DMS114 treated with DMSO at 0.1 percent for 48 hours (cell line): ENCODE data around the gene PDE4D.
"Not testable (repeated sequence)": the region's sequence is repeated elsewhere in the genome, so short reads cannot be mapped to it uniquely, and the experiment has no call there.

Experiments used
- DNase-seq: peaks from one replicate; lab custom pipeline; 2025; ENCODE audit not compliant: unreplicated experiment; lab: John Stamatoyannopoulos, UW

PDE4D gene

GRCh38 chr5:59711310-59711709 lies 182.2 kb downstream of the PDE4D start:
- DNase-seq, result no peak

- DNase-seq, result no peak
Observed at GRCh38 chr5:59709846-59710245, 183.7 kb downstream of the PDE4D start.

GRCh38 chr5:59709346-59709821 lies 184.1 kb downstream of the PDE4D start:
- DNase-seq, result no peak

- DNase-seq, result no peak
Observed at GRCh38 chr5:59704936-59705335, 188.6 kb downstream of the PDE4D start.

- DNase-seq, result no peak
Observed at GRCh38 chr5:59703789-59704188, 189.7 kb downstream of the PDE4D start.

- no peak for DNase-seq
Observed at GRCh38 chr5:59698207-59699178, 195.0 kb downstream of the PDE4D start.

- no peak for DNase-seq
Observed at GRCh38 chr5:59694411-59694810, 199.1 kb downstream of the PDE4D start.

GRCh38 chr5:59693492-59694309 lies 199.8 kb downstream of the PDE4D start:
- DNase-seq, result no peak

GRCh38 chr5:59685793-59686192 lies 207.7 kb downstream of the PDE4D start:
- no peak for DNase-seq

- no peak for DNase-seq
Observed at GRCh38 chr5:59685191-59685530, 208.4 kb downstream of the PDE4D start.

- DNase-seq, result no peak
Observed at GRCh38 chr5:59684388-59685190, 208.9 kb downstream of the PDE4D start.

GRCh38 chr5:59683311-59683710 lies 210.2 kb downstream of the PDE4D start:
- DNase-seq, result no peak

- DNase-seq, result no peak
Observed at GRCh38 chr5:59682542-59682941, 211.0 kb downstream of the PDE4D start.

GRCh38 chr5:59678943-59679342 lies 214.6 kb downstream of the PDE4D start:
- no peak for DNase-seq

GRCh38 chr5:59674763-59675162 lies 218.8 kb downstream of the PDE4D start:
- no peak for DNase-seq

GRCh38 chr5:59673438-59674058 lies 220.0 kb downstream of the PDE4D start:
- DNase-seq, result peak; percentile 70

GRCh38 chr5:59666440-59667068 lies 227.0 kb downstream of the PDE4D start:
- DNase-seq, result peak; percentile 52

- DNase-seq, result not testable (repeated sequence)
Observed at GRCh38 chr5:59665832-59666203, 227.7 kb downstream of the PDE4D start.

GRCh38 chr5:59665086-59665831 lies 228.3 kb downstream of the PDE4D start:
- DNase-seq, result peak; percentile 41
